Activated CD4-positive, alpha-beta T cell treated with anti-CD3 and anti-CD28 coated beads for 36 hours (primary cell): ENCODE measurements around the gene SIGLEC12. TPM values are rescaled to one million over a fixed set of nuclear protein-coding genes. Genes with fewer than 3 reads are reported as not detected.

ENCODE experiments used
- ATAC-seq: fragments of 200-7000 bp; cut with Tn5 transposase; one replicate; pipeline ENCODE4 v1.10.0; 2021; ENCODE audit warnings: mild to moderate bottlenecking, moderate library complexity
- CTCF ChIA-PET: fragments of 350-600 bp; sonication (Branson Sonifier 250); formaldehyde crosslinking; loops from one replicate; lab custom pipeline; 2021; ENCODE audit warnings: antibody characterized with exemption; lab: Charles Lee
- POLR2A ChIA-PET: fragments of 350-600 bp; sonication (Branson Sonifier 250); formaldehyde crosslinking; loops from one replicate; lab custom pipeline; 2021; ENCODE audit warnings: antibody characterized with exemption, inconsistent platforms; lab: Charles Lee
- DNase-seq: peaks from one replicate; pipeline ENCODE4 v3.0.0-alpha.2; 2020
- H3K27ac Mint-ChIP-seq: one replicate; pipeline ENCODE4 v1.8.0; 2021; ENCODE audit warnings: mixed read lengths
- H3K27me3 Mint-ChIP-seq: one replicate; pipeline ENCODE4 v1.8.0; 2021; ENCODE audit warnings: mixed read lengths
- H3K36me3 Mint-ChIP-seq: one replicate; pipeline ENCODE4 v1.8.0; 2021; ENCODE audit warnings: low read depth, mixed read lengths
- H3K4me1 Mint-ChIP-seq: one replicate; pipeline ENCODE4 v1.8.0; 2021; ENCODE audit warnings: mixed read lengths
- H3K4me3 Mint-ChIP-seq: one replicate; pipeline ENCODE4 v1.8.0; 2021; ENCODE audit warnings: mild to moderate bottlenecking, moderate library complexity, mixed read lengths
- H3K9me3 Mint-ChIP-seq: one replicate; pipeline ENCODE4 v1.8.0; 2021; ENCODE audit warnings: low read depth, mixed read lengths
- intact Hi-C, 2 experiments: fragments of 100-400 bp; cut with DNase I in 1 of 2; cut with micrococcal nuclease in 1 of 2; formaldehyde crosslinking; loops; one replicate each; pipeline versions ENCODE4 v1.14.2 to v1.15.1; 2022 to 2024; cut with DNase I, micrococcal nuclease
- total RNA-seq, 2 experiments: library from RNA; stranded (reverse); gene quantifications; one replicate each; pipeline ENCODE4 v1.2.3, GENCODE V29; 2021

The SIGLEC12 gene
- total RNA-seq, 2 experiments from 2014 or later, result 1.2 to 1.9 TPM

DNA sequence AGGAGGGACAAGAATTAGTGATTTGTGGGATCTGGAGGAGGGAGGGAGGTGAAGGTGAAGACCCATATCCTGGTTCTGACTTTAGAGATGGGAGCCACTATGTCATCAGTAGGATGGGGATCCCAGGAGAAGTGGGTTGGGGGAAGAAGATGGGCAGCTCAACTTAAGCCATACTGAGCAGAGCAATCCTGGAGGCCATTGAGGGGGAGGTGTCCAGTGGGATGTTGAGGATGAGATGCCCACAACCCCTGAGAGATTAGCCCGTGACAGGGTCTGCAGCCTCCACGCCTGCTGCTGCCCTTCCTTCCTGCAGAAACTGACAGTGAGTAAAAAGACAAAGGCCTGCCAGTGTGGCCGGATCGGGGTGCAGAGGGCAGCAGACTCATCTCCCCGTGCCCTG, 41.1 kb upstream of the SIGLEC12 start:
- Mint-ChIP-seq H3K9me3 (no peaks in the 10 kb centered on the region), H3K4me3 (no peak overlapping the region), H3K27me3 (peaks cover 47% of the 10 kb centered on the region), H3K27ac (no peak overlapping the region), H3K36me3 (no peaks in the 10 kb centered on the region), H3K4me1 (peaks cover 16% of the 10 kb centered on the region)
- CTCF ChIA-PET, result no interaction called here
- DNase-seq (no peak), ATAC-seq (no peak)
- intact Hi-C loops, result no loop called here
- POLR2A ChIA-PET, result no interaction called here

DNA sequence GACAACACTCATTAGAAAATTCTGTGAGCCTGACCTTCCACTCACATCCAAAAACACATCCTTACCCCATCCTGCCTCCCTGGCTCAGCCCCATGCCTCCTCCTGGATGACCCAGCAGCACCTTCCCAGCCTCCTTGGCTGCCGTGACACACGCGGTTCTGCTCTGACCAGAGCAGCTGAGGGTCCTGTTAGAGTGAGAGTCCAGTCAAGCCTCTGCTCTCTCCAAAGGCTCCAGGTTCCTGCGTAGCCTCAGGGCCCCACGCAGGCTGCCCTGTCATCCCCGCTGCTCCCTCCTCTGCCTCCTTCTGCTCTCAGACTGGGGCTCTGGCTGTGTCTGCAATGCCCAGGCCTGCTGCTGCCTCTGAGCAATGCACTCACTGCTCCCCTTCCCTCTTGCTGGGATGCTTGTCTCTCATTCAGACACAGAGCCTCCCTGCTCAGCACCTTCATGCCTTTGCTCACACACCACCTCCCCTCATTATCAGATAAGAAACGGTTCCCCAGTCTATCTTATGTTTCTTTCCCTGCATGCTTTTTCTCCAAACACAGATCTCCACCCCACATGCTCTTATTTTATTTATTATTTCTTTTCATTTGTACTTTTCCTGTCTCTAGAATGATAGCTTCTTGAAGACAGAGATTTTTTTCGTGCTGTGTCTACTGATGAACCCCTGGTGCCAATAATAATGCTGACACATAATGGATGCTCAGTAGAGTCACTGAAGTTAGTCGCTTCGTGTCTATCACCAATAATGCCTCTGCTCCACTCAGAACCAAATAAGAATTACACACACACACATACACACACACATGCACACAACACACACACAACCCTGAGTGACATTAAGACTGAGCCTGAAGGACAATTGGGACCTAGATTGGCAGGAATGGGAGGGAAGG, 40.1 kb upstream of the SIGLEC12 start:
- H3K4me3 Mint-ChIP-seq, result no peak overlapping the region
- no peaks in the 10 kb centered on the region for H3K36me3 Mint-ChIP-seq
- intact Hi-C loops, result no loop called here
- H3K27me3 Mint-ChIP-seq, result peaks cover 47% of the 10 kb centered on the region
- H3K27ac Mint-ChIP-seq, result no peak overlapping the region
- peaks cover 6% of the 10 kb centered on the region for H3K4me1 Mint-ChIP-seq
- H3K9me3 Mint-ChIP-seq, result no peaks in the 10 kb centered on the region
- ChIA-PET CTCF (interaction anchor here (0.6 kb wide), 1 partner anchor 519 kb away, joined by 3 read pairs; no protein-coding TSS in a partner anchor), POLR2A (no interaction called here)
- DNase-seq, result no peak
- no peak for ATAC-seq

DNA sequence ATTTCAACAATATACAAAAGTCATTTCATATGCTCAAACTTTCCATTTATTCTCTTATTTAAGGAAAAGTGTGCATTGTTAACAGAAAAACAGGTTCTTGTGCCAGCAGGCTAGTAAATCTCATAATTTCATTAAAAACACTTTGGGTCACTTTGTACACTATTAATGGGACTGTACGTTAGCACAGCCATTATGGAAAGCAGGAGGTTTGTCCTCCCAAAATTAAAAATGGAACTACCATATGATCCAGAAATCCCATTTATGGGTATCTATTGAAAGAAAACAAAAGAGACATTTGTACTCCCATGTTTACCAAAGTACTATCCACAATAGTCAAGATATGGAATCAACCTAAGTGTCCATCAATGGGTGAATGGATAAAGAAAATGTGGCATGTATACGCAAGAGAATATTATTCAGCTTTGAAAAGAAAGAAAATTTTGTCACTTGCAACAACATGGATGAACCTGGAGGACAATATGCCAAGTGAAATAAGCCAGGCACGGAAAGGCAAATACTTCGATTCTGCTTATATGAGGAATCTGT, 38.3 kb upstream of the SIGLEC12 start:
- Mint-ChIP-seq H3K4me1 (no peaks in the 10 kb centered on the region), H3K9me3 (no peaks in the 10 kb centered on the region), H3K4me3 (no peak overlapping the region), H3K36me3 (no peaks in the 10 kb centered on the region), H3K27ac (no peak overlapping the region), H3K27me3 (peaks cover 48% of the 10 kb centered on the region)
- ATAC-seq (no peak), DNase-seq (no peak)
- intact Hi-C loops, result no loop called here
- CTCF ChIA-PET, result interaction anchor here (1.0 kb wide), 1 partner anchor 25 kb away, joined by 3 read pairs; no protein-coding TSS in a partner anchor
- POLR2A ChIA-PET, result interaction anchor here (0.6 kb wide), 1 partner anchor 144 kb away, joined by 4 read pairs; no protein-coding TSS in a partner anchor

DNA sequence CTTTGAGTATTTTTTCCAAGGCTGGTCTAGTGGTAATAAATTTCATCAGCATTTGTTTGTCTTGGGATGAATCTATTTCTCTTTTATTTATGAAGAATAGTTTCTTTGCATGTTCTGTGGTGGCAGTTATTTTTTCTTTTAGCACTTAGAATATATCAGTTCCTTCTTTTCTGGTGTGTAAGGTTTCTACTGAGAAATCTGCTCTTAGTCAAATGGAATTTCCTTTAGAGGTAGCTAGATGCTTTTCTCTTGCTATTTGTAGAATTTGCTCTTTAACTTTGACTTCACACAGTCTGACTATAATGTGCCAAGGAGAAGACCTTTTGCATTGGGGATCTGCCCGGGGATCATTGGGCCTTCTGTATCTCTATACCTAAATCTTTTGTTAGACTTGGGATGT, 33.9 kb upstream of the SIGLEC12 start:
- H3K4me3 Mint-ChIP-seq, result no peak overlapping the region
- intact Hi-C loops, result no loop called here
- peaks cover 56% of the 10 kb centered on the region for H3K27me3 Mint-ChIP-seq
- peaks cover 9% of the 10 kb centered on the region for H3K4me1 Mint-ChIP-seq
- ChIA-PET CTCF (interaction anchor here (0.7 kb wide), 2 partner anchors 121 to 214 kb away, joined by 3 read pairs; no protein-coding TSS in a partner anchor), POLR2A (interaction anchor here (0.6 kb wide), 1 partner anchor 56 kb away, joined by 3 read pairs; no protein-coding TSS in a partner anchor)
- no peak overlapping the region for H3K27ac Mint-ChIP-seq
- no peaks in the 10 kb centered on the region for H3K36me3 Mint-ChIP-seq
- ATAC-seq, result no peak
- DNase-seq, result no peak
- no peaks in the 10 kb centered on the region for H3K9me3 Mint-ChIP-seq

DNA sequence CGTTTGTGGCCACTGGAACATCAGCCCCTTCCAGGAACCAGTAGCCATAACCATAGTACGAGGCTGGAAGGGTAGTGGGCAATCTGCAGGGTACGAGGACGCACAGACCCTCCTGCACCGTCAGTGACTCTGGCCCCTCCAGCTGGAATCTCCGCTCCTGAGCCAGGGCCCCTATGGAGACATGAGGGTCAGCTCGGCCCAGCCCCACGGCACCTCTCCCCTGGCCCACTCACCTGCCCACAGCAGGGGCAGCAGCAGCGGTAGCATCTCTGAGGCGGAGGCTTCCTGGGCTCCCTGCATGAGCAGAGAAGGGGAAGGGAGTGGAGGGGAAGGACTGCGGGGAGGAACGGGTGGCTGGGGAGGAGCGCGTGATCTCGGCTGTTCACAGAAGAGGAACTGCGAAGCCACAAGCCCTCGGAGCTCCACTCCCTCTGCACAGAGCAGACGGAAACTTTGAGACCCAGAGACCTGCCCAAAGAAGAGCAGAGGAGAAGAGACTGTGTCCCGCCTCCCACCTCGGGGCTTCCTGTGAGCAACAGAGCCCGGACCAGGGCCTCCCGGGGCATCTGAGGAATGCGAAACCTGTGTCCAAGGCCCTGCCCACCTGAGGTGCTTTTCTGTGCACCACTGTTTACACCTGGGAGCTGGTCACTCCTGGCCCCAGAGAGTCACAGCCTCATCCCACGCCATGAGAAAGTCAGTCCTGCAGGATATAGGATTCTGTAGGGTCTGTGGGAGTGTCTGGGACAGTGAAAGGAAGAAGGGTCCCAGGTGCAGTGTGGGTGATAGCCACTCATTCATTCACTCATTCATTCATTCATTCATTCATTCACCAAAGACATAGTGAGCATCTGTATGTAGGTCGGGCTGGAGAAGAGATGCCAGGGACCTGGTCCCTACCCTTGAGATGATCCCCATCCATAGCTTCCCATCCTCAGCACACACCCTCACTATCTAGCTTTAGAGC, 30.0 kb upstream of the SIGLEC12 start, which contains the start of gene SIGLEC6:
SIGLEC6 (minus strand) TSS at position 322 of the 967 bp plus-strand sequence; CDS start at position 300, 22 bp downstream.
- peaks cover 46% of the 10 kb centered on the region for H3K27me3 Mint-ChIP-seq
- H3K36me3 Mint-ChIP-seq, result no peaks in the 10 kb centered on the region
- ATAC-seq, result peak; percentile 71
- intact Hi-C loops, result no loop called here
- peak; percentile 46 for DNase-seq
- CTCF ChIA-PET, result interaction anchor here (0.5 to 1.4 kb wide), 4 partner anchors 16 to 515 kb away, joined by 3 to 4 read pairs (median 3); no protein-coding TSS in a partner anchor
- POLR2A ChIA-PET, result no interaction called here
- H3K9me3 Mint-ChIP-seq, result no peaks in the 10 kb centered on the region
- no peak within 1 kb of the TSS for H3K27ac Mint-ChIP-seq
- H3K4me1 Mint-ChIP-seq, result peaks cover 9% of the 10 kb centered on the region
- H3K4me3 Mint-ChIP-seq, result no peak within 1 kb of the TSS

DNA sequence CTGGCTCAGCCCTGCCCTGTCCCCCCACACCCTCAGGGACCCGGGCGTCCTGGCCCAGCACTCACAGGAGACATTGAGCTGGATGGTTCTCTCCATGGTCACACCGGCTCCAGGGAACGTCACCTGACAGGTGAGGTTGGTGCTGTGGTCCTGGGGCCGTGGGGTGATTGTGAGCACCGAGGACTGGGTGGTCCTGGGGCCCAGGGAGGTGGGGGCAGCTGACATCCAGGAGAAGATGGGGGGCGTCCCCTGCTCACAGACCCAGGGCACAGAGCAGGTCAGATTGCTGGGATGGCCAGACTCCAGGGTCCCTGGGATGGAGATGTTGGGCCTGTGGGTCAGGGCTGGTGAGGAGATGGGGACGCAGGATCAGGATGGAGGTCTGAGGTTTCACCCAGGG, 29.0 kb upstream of the SIGLEC12 start:
- peaks cover 42% of the 10 kb centered on the region for H3K27me3 Mint-ChIP-seq
- CTCF ChIA-PET, result no interaction called here

DNA sequence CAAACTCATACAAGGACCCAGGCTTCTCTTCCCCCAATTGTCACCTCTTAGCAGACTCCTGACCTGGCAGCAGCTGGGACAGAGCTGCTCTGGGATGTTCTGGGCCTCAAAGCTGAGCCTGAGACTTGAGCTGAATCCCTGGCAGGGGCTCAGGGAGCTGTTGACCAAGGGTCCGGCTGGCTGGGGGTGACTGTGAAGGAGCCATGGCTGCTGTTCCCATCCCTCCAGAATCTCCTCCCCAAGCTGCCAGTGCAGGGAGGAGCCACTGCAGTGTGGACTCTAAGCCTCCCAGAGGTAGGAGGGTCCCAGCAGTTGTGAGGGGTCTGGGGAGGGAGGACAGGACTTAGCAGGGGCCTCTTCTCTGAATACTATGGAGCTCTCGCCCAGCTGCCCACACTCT, 27.7 kb upstream of the SIGLEC12 start:
- CTCF ChIA-PET, result no interaction called here

More for the DNA sequence above, 29.0 kb upstream of the SIGLEC12 start:
- no peak overlapping the region for H3K27ac Mint-ChIP-seq
- no peaks in the 10 kb centered on the region for H3K9me3 Mint-ChIP-seq
- H3K4me1 Mint-ChIP-seq, result peaks cover 9% of the 10 kb centered on the region
- POLR2A ChIA-PET, result no interaction called here
- ATAC-seq (no peak), DNase-seq (no peak)
- no peaks in the 10 kb centered on the region for H3K36me3 Mint-ChIP-seq
- intact Hi-C loops, result no loop called here
- no peak overlapping the region for H3K4me3 Mint-ChIP-seq

DNA sequence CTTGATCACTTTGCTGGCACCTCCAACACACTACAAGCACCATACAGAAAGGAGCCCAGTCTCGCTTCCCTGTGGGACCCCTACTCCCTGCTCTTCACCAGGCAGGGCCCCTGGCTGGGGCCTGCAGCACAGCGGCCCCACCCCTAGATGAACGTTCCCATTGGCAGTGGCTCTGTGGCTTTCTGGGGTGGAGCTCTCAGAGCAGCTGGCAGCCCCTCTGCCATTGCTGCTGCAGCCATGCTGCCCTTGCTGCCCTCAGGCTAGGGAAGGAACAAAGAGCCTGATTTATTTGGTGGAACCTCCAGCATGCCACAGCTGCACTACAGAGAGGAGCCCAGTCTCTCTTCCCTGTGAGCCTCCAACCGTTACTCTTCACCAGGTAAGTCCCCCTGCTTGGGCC, 24.1 kb upstream of the SIGLEC12 start:
- no peak overlapping the region for H3K27ac Mint-ChIP-seq
- H3K9me3 Mint-ChIP-seq, result no peaks in the 10 kb centered on the region
- H3K4me1 Mint-ChIP-seq, result peaks cover 4% of the 10 kb centered on the region
- H3K36me3 Mint-ChIP-seq, result no peaks in the 10 kb centered on the region
- intact Hi-C loops, result no loop called here
- H3K27me3 Mint-ChIP-seq, result peaks cover 22% of the 10 kb centered on the region
- no peak for ATAC-seq
- no peak for DNase-seq
- no peak overlapping the region for H3K4me3 Mint-ChIP-seq
- POLR2A ChIA-PET, result no interaction called here
- CTCF ChIA-PET, result interaction anchor here (0.7 to 1.1 kb wide), 2 partner anchors 52 to 131 kb away, joined by 3 read pairs; no protein-coding TSS in a partner anchor

More for the DNA sequence above, 27.7 kb upstream of the SIGLEC12 start:
- H3K27ac Mint-ChIP-seq, result no peak overlapping the region
- H3K4me3 Mint-ChIP-seq, result no peak overlapping the region
- DNase-seq, result no peak
- no peaks in the 10 kb centered on the region for H3K9me3 Mint-ChIP-seq
- POLR2A ChIA-PET, result no interaction called here
- peaks cover 9% of the 10 kb centered on the region for H3K4me1 Mint-ChIP-seq
- ATAC-seq, result no peak
- no peaks in the 10 kb centered on the region for H3K36me3 Mint-ChIP-seq
- H3K27me3 Mint-ChIP-seq, result peaks cover 37% of the 10 kb centered on the region
- intact Hi-C loops, result no loop called here

DNA sequence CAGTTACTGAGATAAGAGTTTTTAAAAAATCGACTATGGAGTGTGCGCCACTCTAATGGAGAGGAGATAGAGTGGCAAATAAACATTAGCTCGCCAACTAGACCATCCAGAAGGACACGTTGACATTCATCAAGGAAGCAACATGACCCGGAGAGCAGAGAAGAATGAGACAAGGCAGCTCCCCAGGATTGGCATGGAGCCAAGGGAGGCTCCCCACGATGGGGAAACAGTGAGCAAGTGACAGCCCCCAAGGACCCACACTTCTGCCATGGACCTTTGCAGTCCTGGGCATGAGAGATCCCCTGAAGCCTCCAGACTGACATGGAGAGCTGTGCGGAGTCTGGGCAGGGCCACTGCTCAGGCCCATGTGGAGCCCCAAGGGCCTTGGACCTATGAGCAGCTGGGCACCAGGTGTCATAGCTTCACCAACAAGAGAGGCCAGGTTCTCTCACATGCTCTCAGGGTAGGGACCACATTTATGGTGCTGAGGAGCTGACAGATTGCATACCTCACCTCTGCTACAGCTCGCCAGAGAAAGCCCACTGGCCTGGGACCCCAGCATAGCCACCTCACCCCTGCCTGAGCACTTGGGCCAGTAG, 23.2 kb upstream of the SIGLEC12 start:
- H3K4me1 Mint-ChIP-seq, result peaks cover 4% of the 10 kb centered on the region
- no peak overlapping the region for H3K4me3 Mint-ChIP-seq
- no peak overlapping the region for H3K27ac Mint-ChIP-seq
- no peaks in the 10 kb centered on the region for H3K36me3 Mint-ChIP-seq
- ATAC-seq (no peak), DNase-seq (no peak)
- H3K9me3 Mint-ChIP-seq, result no peaks in the 10 kb centered on the region
- CTCF ChIA-PET, result interaction anchor here (0.7 to 1.2 kb wide), 4 partner anchors 9 to 132 kb away, joined by 3 to 6 read pairs (median 3); no protein-coding TSS in a partner anchor
- POLR2A ChIA-PET, result no interaction called here
- intact Hi-C loops, result no loop called here
- peaks cover 24% of the 10 kb centered on the region for H3K27me3 Mint-ChIP-seq

DNA sequence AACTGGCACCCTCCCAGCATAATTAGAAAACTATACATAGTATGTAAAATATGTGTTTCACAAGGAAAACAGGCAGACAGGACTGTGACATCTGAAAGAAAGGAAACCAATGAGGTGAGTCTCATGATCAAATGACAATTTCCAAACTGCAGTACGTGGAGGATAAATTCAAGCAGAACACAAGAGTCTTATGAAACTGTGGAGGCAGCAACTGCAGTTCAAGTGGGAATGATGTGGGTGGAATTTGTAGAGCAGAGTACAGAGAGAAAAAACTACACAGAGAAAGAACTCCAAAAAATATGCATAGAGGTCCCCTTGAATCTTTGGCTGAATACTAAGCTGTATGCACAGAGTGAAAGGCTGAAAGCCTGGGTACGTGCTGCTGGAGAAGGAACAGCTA, 20.2 kb upstream of the SIGLEC12 start:
- peaks cover 7% of the 10 kb centered on the region for H3K4me1 Mint-ChIP-seq
- ChIA-PET CTCF (interaction anchor here (1.2 to 1.8 kb wide), 2 partner anchors 8 to 140 kb away, joined by 3 to 11 read pairs; no protein-coding TSS in a partner anchor), POLR2A (no interaction called here)
- no peak overlapping the region for H3K4me3 Mint-ChIP-seq
- no peak for DNase-seq
- no peak for ATAC-seq
- intact Hi-C loops, result no loop called here
- H3K27ac Mint-ChIP-seq, result no peak overlapping the region
- no peaks in the 10 kb centered on the region for H3K36me3 Mint-ChIP-seq
- H3K27me3 Mint-ChIP-seq, result peaks cover 19% of the 10 kb centered on the region
- H3K9me3 Mint-ChIP-seq, result peaks cover 3% of the 10 kb centered on the region
